ENCODE results near the gene GALNTL6. TPM values are rescaled to one million over a fixed set of nuclear protein-coding genes. Genes with fewer than 3 reads are reported as not detected.
A peak's percentile ranks its signal among the peaks of the same experiment; 100 is the strongest.

Gene GALNTL6
- polyA plus RNA-seq, 4 donors: 0.30 to 0.45 (median 0.31) TPM; not detected in 1

DNA sequence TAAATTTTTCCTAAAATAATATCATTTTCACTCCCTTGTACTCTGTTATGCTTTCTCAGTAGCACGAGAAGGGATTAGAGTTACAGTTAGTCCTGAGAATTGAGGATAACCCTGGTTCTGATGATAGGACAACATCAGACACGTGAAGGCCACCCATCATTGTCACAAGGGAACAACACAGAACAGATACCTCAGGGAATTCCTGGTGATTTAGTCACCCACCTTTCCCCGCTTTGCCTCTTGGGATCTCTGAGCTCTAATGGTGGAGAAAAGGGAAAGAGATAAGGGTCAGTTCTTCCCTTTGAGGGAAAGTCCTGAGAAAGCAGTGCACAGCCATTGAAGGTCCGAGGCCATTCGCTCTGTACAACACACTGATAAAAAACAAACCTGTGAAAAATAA lies 1243.1 kb downstream of the GALNTL6 start:
- Histone ChIP-seq H3K4me3 (ENCODE audit: low read depth in 1 of 3, low read length in 3 of 3) (no peak overlapping the region), H3K4me1 (ENCODE audit: control insufficient read depth in 3 of 3, insufficient read depth in 2 of 3, low read depth in 1 of 3, low read length in 2 of 3) (no peaks in the 10 kb centered on the region), H3K27ac (ENCODE audit: low read depth in 1 of 3, low read length in 2 of 3) (no peak overlapping the region), H3K9me3 (ENCODE audit: control insufficient read depth in 2 of 2, insufficient read depth in 1 of 2, low read depth in 1 of 2, low read length in 1 of 2) (no peaks in the 10 kb centered on the region), H3K36me3 (ENCODE audit: control insufficient read depth in 3 of 3, insufficient read depth in 2 of 3, low read depth in 1 of 3, low read length in 3 of 3) (no peaks in the 10 kb centered on the region), H3K27me3 (ENCODE audit: control insufficient read depth in 3 of 3, insufficient read depth in 3 of 3, low read length in 3 of 3) (no peaks in the 10 kb centered on the region)
- WGBS, 3 donors: 80 to 91% (median 82%) methylated on average over 5 of the region's 5 CpGs
- FAIRE-seq (no peak), DNase-seq (no peak)

DNA sequence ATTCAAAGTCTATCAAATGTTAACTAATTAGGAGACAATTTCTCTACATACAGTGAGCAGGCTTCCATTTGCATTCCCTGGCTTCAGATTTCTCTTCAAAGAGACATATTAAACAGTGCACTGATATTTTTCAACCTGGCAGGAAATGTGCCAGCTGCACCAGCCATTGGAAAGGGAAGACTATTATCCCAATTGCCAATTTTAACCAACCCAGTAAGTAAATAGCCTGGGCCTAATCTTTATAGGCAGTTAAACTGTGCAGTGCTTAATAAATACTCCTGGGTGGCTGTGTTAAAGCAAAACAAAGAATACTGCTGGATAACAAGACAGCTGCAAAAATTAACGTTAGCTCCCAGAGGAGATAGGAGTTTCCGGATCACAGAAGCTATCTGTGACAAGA lies 1243.5 kb downstream of the GALNTL6 start:
- Histone ChIP-seq H3K36me3 (ENCODE audit: control insufficient read depth in 3 of 3, insufficient read depth in 2 of 3, low read depth in 1 of 3, low read length in 3 of 3) (no peaks in the 10 kb centered on the region), H3K27ac (ENCODE audit: low read depth in 1 of 3, low read length in 2 of 3) (no peak overlapping the region), H3K27me3 (ENCODE audit: control insufficient read depth in 3 of 3, insufficient read depth in 3 of 3, low read length in 3 of 3) (no peaks in the 10 kb centered on the region), H3K9me3 (ENCODE audit: control insufficient read depth in 2 of 2, insufficient read depth in 1 of 2, low read depth in 1 of 2, low read length in 1 of 2) (no peaks in the 10 kb centered on the region), H3K4me1 (ENCODE audit: control insufficient read depth in 3 of 3, insufficient read depth in 2 of 3, low read depth in 1 of 3, low read length in 2 of 3) (no peaks in the 10 kb centered on the region), H3K4me3 (ENCODE audit: low read depth in 1 of 3, low read length in 3 of 3) (no peak overlapping the region)
- FAIRE-seq (no peak), DNase-seq (peak in 1 of 2 donors; percentile 26)
- 9 to 38% (median 29%) methylated on average over 2 of the region's 2 CpGs for WGBS, 3 donors

DNA sequence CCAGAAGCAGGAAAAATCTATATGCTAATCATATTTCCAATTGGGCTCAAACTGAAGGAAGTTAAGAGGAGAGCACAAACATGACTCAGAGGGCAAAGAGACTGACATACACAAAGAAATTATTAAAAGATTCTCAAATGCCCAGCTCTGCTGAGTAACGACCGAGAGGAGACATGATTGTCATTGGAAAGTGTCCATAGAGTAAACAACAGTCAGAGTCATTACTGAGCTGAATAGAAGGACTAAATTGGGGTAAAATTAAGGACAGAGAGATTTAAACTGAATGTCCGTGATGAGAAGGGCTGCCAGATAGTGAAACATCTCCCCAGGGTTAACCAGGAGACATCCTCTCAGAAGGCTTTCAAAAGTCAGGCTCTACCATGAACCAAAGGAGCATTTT lies 1244.2 kb downstream of the GALNTL6 start:
- Histone ChIP-seq H3K27me3 (ENCODE audit: control insufficient read depth in 3 of 3, insufficient read depth in 3 of 3, low read length in 3 of 3) (no peaks in the 10 kb centered on the region), H3K27ac (ENCODE audit: low read depth in 1 of 3, low read length in 2 of 3) (no peak overlapping the region), H3K4me1 (ENCODE audit: control insufficient read depth in 3 of 3, insufficient read depth in 2 of 3, low read depth in 1 of 3, low read length in 2 of 3) (no peaks in the 10 kb centered on the region), H3K36me3 (ENCODE audit: control insufficient read depth in 3 of 3, insufficient read depth in 2 of 3, low read depth in 1 of 3, low read length in 3 of 3) (no peaks in the 10 kb centered on the region), H3K9me3 (ENCODE audit: control insufficient read depth in 2 of 2, insufficient read depth in 1 of 2, low read depth in 1 of 2, low read length in 1 of 2) (no peaks in the 10 kb centered on the region), H3K4me3 (ENCODE audit: low read depth in 1 of 3, low read length in 3 of 3) (no peak overlapping the region)
- FAIRE-seq: no peak
- DNase-seq: no peak
- WGBS, 3 donors: 11 to 34% (median 26%) methylated on average over 3 of the region's 3 CpGs

DNA sequence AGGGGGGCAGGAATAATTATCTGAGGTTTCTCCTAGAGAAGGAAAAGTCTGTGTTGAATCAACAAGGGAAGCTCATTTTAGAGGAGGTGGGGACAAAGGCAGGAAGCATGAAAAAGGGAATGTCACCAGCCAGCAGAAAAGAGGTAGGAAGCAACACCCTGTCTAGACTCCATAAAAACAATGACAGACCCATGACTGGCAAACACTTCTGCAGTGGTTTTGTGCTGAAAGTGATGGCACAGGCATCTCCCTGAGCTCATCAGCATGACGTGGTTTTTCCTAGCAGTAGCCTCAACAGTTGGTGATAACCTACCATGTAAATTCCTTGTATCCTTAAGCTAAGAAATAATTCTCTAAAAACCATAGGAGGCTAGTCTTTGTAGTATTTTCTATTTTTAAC lies 1244.7 kb downstream of the GALNTL6 start:
- WGBS, 3 donors: 65 to 77% (median 75%) methylated on average over 1 of the region's 1 CpG
- Histone ChIP-seq H3K27me3 (ENCODE audit: control insufficient read depth in 3 of 3, insufficient read depth in 3 of 3, low read length in 3 of 3) (no peaks in the 10 kb centered on the region), H3K27ac (ENCODE audit: low read depth in 1 of 3, low read length in 2 of 3) (no peak overlapping the region), H3K9me3 (ENCODE audit: control insufficient read depth in 2 of 2, insufficient read depth in 1 of 2, low read depth in 1 of 2, low read length in 1 of 2) (no peaks in the 10 kb centered on the region), H3K4me3 (ENCODE audit: low read depth in 1 of 3, low read length in 3 of 3) (no peak overlapping the region), H3K36me3 (ENCODE audit: control insufficient read depth in 3 of 3, insufficient read depth in 2 of 3, low read depth in 1 of 3, low read length in 3 of 3) (no peaks in the 10 kb centered on the region), H3K4me1 (ENCODE audit: control insufficient read depth in 3 of 3, insufficient read depth in 2 of 3, low read depth in 1 of 3, low read length in 2 of 3) (no peaks in the 10 kb centered on the region)
- DNase-seq (no peak), FAIRE-seq (no peak)

DNA sequence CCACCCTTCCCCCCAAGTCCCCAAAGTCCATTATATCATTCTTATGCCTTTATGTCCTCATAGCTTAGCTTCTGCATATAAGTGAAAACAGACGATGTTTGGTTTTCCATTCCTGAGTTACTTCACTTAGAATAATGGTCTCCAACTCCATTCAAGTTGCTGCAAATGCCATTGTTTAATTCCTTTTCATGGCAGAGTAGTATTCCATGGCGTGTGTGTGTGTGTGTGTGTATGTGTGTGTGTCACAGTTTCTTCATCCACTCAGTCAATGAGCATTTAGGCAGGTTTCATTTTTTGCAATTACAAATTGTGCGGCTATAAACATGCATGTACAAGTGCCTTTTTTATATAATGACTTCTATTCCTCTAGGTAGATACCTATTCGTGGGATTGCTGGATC lies 1248.0 kb downstream of the GALNTL6 start:
- Histone ChIP-seq H3K27ac (ENCODE audit: low read depth in 1 of 3, low read length in 2 of 3) (no peak overlapping the region), H3K9me3 (ENCODE audit: control insufficient read depth in 2 of 2, insufficient read depth in 1 of 2, low read depth in 1 of 2, low read length in 1 of 2) (peaks cover 0 to 3% of the 10 kb centered on the region in 2 donors), H3K36me3 (ENCODE audit: control insufficient read depth in 3 of 3, insufficient read depth in 2 of 3, low read depth in 1 of 3, low read length in 3 of 3) (no peaks in the 10 kb centered on the region), H3K4me3 (ENCODE audit: low read depth in 1 of 3, low read length in 3 of 3) (no peak overlapping the region), H3K27me3 (ENCODE audit: control insufficient read depth in 3 of 3, insufficient read depth in 3 of 3, low read length in 3 of 3) (no peaks in the 10 kb centered on the region), H3K4me1 (ENCODE audit: control insufficient read depth in 3 of 3, insufficient read depth in 2 of 3, low read depth in 1 of 3, low read length in 2 of 3) (no peaks in the 10 kb centered on the region)
- 71 to 91% (median 73%) methylated on average over 4 of the region's 4 CpGs for WGBS, 3 donors
- DNase-seq (no peak), FAIRE-seq (no peak)

DNA sequence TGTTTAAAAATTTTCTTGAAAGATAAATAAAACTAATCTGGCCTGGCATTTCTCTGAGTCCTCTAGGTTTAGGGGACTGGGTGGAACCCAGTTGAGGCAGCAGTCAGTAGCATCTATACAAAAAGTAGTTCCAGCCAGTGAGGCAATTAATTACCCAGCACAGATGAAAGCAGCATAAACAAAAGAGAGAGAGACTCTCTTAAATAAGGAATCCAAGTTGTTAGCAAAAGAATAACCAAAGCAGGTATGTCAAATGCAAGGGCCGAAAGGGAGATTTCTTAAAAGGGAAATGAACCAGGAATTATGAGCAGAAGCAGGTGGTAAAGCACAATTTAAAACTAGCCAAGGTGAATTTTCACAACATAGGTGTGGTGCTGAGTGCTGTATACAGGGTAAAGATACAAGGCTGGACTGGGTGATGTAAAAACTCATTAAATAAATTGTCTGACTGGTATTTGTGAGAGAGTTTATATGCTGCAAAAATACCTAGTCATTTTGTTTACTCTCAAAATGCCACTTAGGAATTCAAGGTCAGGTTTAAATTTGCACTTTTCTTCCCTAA lies 1260.8 kb downstream of the GALNTL6 start:
- WGBS, 3 donors: 66 to 79% (median 70%) methylated on average over 1 of the region's 1 CpG
- no peak for DNase-seq
- H3K27ac ChIP-seq (ENCODE audit: low read depth in 1 of 3, low read length in 2 of 3): no peak overlapping the region

DNA sequence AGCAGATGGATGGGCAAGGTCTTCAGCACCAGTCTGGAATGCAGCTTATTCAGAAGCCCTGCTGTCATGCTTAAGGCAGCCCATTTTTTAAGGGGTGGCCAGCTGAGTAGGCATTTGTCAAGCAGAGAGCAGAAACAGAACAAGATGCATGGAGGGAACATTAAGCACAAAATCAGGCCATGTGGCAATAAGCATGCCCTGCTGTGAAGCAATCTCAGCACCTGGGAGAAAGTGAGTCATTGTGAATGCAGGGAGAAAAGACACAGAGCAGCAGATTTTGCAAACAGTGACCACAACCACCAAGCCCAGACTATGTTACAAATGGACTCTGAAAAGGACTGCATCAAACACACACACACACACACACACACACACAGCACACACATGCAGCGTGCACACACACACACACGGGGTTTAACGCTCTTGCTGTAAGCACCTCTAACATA lies 1261.3 kb downstream of the GALNTL6 start:
- Histone ChIP-seq H3K9me3 (ENCODE audit: control insufficient read depth in 2 of 2, insufficient read depth in 1 of 2, low read depth in 1 of 2, low read length in 1 of 2) (peaks cover 0 to 14% of the 10 kb centered on the region in 2 donors), H3K27ac (ENCODE audit: low read depth in 1 of 3, low read length in 2 of 3) (no peak overlapping the region), H3K4me1 (ENCODE audit: control insufficient read depth in 3 of 3, insufficient read depth in 2 of 3, low read depth in 1 of 3, low read length in 2 of 3) (no peaks in the 10 kb centered on the region), H3K36me3 (ENCODE audit: control insufficient read depth in 3 of 3, insufficient read depth in 2 of 3, low read depth in 1 of 3, low read length in 3 of 3) (no peaks in the 10 kb centered on the region), H3K27me3 (ENCODE audit: control insufficient read depth in 3 of 3, insufficient read depth in 3 of 3, low read length in 3 of 3) (no peaks in the 10 kb centered on the region), H3K4me3 (ENCODE audit: low read depth in 1 of 3, low read length in 3 of 3) (no peak overlapping the region)
- WGBS, 3 donors: 71 to 91% (median 86%) methylated on average over 3 of the region's 3 CpGs
- FAIRE-seq (no peak), DNase-seq (no peak)

More for the DNA sequence above, 1260.8 kb downstream of the GALNTL6 start:
- no peaks in the 10 kb centered on the region for H3K27me3 ChIP-seq (ENCODE audit: control insufficient read depth in 3 of 3, insufficient read depth in 3 of 3, low read length in 3 of 3)
- FAIRE-seq: no peak
- no peaks in the 10 kb centered on the region for H3K36me3 ChIP-seq (ENCODE audit: control insufficient read depth in 3 of 3, insufficient read depth in 2 of 3, low read depth in 1 of 3, low read length in 3 of 3)
- H3K4me3 ChIP-seq (ENCODE audit: low read depth in 1 of 3, low read length in 3 of 3): no peak overlapping the region
- H3K9me3 ChIP-seq (ENCODE audit: control insufficient read depth in 2 of 2, insufficient read depth in 1 of 2, low read depth in 1 of 2, low read length in 1 of 2): peaks cover 0 to 14% of the 10 kb centered on the region in 2 donors
- H3K4me1 ChIP-seq (ENCODE audit: control insufficient read depth in 3 of 3, insufficient read depth in 2 of 3, low read depth in 1 of 3, low read length in 2 of 3): no peaks in the 10 kb centered on the region

DNA sequence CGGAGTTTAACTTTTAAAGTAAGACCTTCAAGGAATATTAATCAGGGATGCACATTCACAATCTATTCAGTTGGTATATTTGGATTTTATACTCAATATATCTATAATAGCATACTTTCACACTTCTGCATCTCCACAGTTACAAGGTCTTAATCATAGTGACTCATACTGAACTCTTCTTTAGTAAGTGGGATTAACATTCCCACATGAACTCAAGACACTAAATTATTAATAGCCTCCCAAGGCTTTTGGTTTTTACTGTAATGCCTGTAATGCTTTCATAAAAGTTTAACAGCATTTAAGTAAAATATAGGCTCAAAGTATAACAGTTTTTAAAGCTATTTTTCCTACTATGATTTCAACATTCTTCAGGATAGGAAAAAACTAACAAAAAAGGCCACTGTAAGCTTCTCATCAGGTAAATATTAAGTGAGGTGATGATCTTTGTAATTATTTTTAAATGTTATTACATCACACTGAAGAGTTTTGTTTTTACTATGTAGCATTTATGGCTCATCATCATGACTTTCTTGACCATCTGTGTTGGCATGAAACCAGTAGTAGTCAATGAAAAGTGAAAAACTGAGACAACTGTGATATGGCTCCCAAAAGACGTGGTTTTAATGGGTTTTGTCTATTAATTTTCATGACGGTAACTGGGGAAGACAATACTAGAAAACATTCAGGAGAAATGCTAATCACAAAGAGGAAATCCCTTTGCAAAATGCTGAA lies 1263.9 kb downstream of the GALNTL6 start:
- Histone ChIP-seq H3K4me1 (ENCODE audit: control insufficient read depth in 3 of 3, insufficient read depth in 2 of 3, low read depth in 1 of 3, low read length in 2 of 3) (no peaks in the 10 kb centered on the region), H3K27me3 (ENCODE audit: control insufficient read depth in 3 of 3, insufficient read depth in 3 of 3, low read length in 3 of 3) (no peaks in the 10 kb centered on the region), H3K9me3 (ENCODE audit: control insufficient read depth in 2 of 2, insufficient read depth in 1 of 2, low read depth in 1 of 2, low read length in 1 of 2) (no peaks in the 10 kb centered on the region), H3K4me3 (ENCODE audit: low read depth in 1 of 3, low read length in 3 of 3) (no peak overlapping the region), H3K36me3 (ENCODE audit: control insufficient read depth in 3 of 3, insufficient read depth in 2 of 3, low read depth in 1 of 3, low read length in 3 of 3) (no peaks in the 10 kb centered on the region), H3K27ac (ENCODE audit: low read depth in 1 of 3, low read length in 2 of 3) (no peak overlapping the region)
- DNase-seq (no peak), FAIRE-seq (no peak)
- 76 to 85% (median 79%) methylated on average over 3 of the region's 3 CpGs for WGBS, 3 donors

DNA sequence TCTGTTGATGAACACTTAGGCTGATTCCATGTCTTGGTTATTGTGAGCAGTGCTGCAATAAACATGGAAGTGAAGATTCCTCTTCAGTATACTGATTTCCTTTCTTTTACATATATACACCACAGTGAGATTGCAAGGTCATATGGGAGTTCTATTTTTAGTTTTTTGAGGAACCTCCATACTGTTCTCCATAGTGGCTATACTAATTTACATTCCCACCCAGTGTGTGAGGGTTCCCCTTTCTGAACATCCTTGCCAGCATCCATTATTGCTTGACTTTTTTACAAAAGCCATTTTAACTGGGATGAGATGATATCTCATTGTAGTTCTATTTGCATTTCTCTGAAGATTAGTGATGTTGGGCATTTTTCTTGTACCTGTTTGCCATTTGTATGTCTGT lies 1274.9 kb downstream of the GALNTL6 start:
- Histone ChIP-seq H3K27me3 (ENCODE audit: control insufficient read depth in 3 of 3, insufficient read depth in 3 of 3, low read length in 3 of 3) (no peaks in the 10 kb centered on the region), H3K4me1 (ENCODE audit: control insufficient read depth in 3 of 3, insufficient read depth in 2 of 3, low read depth in 1 of 3, low read length in 2 of 3) (no peaks in the 10 kb centered on the region), H3K4me3 (ENCODE audit: low read depth in 1 of 3, low read length in 3 of 3) (no peak overlapping the region), H3K9me3 (ENCODE audit: control insufficient read depth in 2 of 2, insufficient read depth in 1 of 2, low read depth in 1 of 2, low read length in 1 of 2) (no peaks in the 10 kb centered on the region), H3K27ac (ENCODE audit: low read depth in 1 of 3, low read length in 2 of 3) (no peak overlapping the region), H3K36me3 (ENCODE audit: control insufficient read depth in 3 of 3, insufficient read depth in 2 of 3, low read depth in 1 of 3, low read length in 3 of 3) (no peaks in the 10 kb centered on the region)
- FAIRE-seq (no peak), DNase-seq (no peak)

All from small intestine (tissue), 7 donors.